A549 (cell line): ENCODE measurements around the gene KIF9. TPM values are rescaled to one million over a fixed set of nuclear protein-coding genes. Genes with fewer than 3 reads are reported as not detected.

Source experiments
- ATAC-seq, 2 experiments: fragments of 200-7000 bp in 1 of 2; fragments of >200 bp in 1 of 2; cut with Nextera tagmentation in 1 of 2; cut with Tn5 transposase in 1 of 2; 3 replicates each; pipeline versions ENCODE4 v1.8.0 to v1.9.1; 2018 to 2020; ENCODE audit warnings: mild to moderate bottlenecking in 1 of 2, moderate library complexity in 1 of 2
- CTCF ChIA-PET: fragments of 300-600 bp; sonication (Branson Sonifier 250); formaldehyde crosslinking; extraction: SDS; loops from one replicate; lab custom pipeline; 2021; ENCODE audit warnings: antibody characterized with exemption, inconsistent platforms; lab: Yijun Ruan, JAX
- POLR2A ChIA-PET: fragments of 350-600 bp; formaldehyde crosslinking; extraction: SDS; loops from one replicate; lab custom pipeline; 2021; ENCODE audit warnings: antibody characterized with exemption, inconsistent platforms; lab: Yijun Ruan, JAX
- DNase-seq, 2 experiments: peaks; one replicate each; pipeline versions ENCODE4 v3.0.0 to v3.0.0-alpha.2; 2011 to 2016; ENCODE audit warnings: low read depth in 1 of 2, low spot score in 1 of 2
- FAIRE-seq: peaks from 2 replicates; lab custom pipeline; 2011; peaks lifted over from hg19 to GRCh38; lab: Jason Lieb, UNC
- H3K27ac ChIP-seq, 2 experiments: fragments of >200 bp; sonication (Bioruptor Twin); formaldehyde crosslinking; 3 replicates each; pipeline ENCODE4 v1.5.1; 2016 to 2017
- H3K4me1 ChIP-seq: fragments of >200 bp; sonication (Bioruptor Twin); formaldehyde crosslinking; 3 replicates; pipeline ENCODE4 v1.6.1; 2016
- H3K4me2 ChIP-seq: fragments of >200 bp; sonication (Bioruptor Twin); formaldehyde crosslinking; 3 replicates; pipeline ENCODE4 v1.6.1; 2016
- H3K4me3 ChIP-seq: fragments of >200 bp; sonication (Bioruptor Twin); formaldehyde crosslinking; 3 replicates; pipeline ENCODE4 v1.5.1; 2016
- H3K9me3 ChIP-seq: fragments of >200 bp; sonication (Bioruptor Twin); formaldehyde crosslinking; 3 replicates; pipeline ENCODE4 v1.6.1; 2016
- BHLHE40 ChIP-seq: IDR thresholded peaks from 2 replicates; pipeline ENCODE4 v1.6.1; 2012; ENCODE audit warnings: low read depth, low read length, inconsistent platforms
- CBX2 ChIP-seq: fragments of 200-600 bp; sonication (generic); IDR thresholded peaks from 2 replicates; pipeline ENCODE4 v1.6.1; 2016; ENCODE audit warnings: low read depth, mild to moderate bottlenecking, borderline replicate concordance
- CTCF ChIP-seq: fragments of >200 bp; sonication (Bioruptor Twin); formaldehyde crosslinking; IDR thresholded peaks from 3 replicates; pipeline ENCODE4 v1.5.1; 2016
- EHF ChIP-seq: fragments of 250-450 bp; sonication (Bioruptor Pico); IDR thresholded peaks from 2 replicates; pipeline ENCODE4 v1.5.0; 2020; ENCODE audit warnings: mild to moderate bottlenecking
- EP300 ChIP-seq, 2 experiments: fragments of >200 bp; sonication (Bioruptor Twin); formaldehyde crosslinking; IDR thresholded peaks; 2 replicates in 1 of 2; 3 replicates in 1 of 2; pipeline ENCODE4 v1.6.1; 2016 to 2017
- FOSB ChIP-seq: fragments of 250-450 bp; sonication (Bioruptor Pico); IDR thresholded peaks from 2 replicates; pipeline ENCODE4 v1.5.0; 2020; ENCODE audit warnings: mild to moderate bottlenecking, moderate library complexity
- FOXS1 ChIP-seq: fragments of 250-450 bp; sonication (Bioruptor Pico); IDR thresholded peaks from 2 replicates; pipeline ENCODE4 v1.5.0; 2020; ENCODE audit warnings: mild to moderate bottlenecking, moderate library complexity
- HDAC2 ChIP-seq: fragments of 200-600 bp; sonication (generic); IDR thresholded peaks from 2 replicates; pipeline ENCODE4 v1.6.1; 2016
- HES2 ChIP-seq: fragments of >200 bp; sonication (Bioruptor Twin); formaldehyde crosslinking; IDR thresholded peaks from 2 replicates; pipeline ENCODE4 v1.6.1; 2016
- HOXB13 ChIP-seq: fragments of 250-450 bp; sonication (Bioruptor Pico); IDR thresholded peaks from 2 replicates; pipeline ENCODE4 v1.5.0; 2020; ENCODE audit warnings: low read depth, mild to moderate bottlenecking, moderate library complexity
- NFE2L2 ChIP-seq: fragments of 150-350 bp; conservative IDR thresholded peaks from 2 replicates; pipeline ENCODE4 v1.6.1; 2014; ENCODE audit warnings: low read length
- NPAS2 ChIP-seq: fragments of 250-450 bp; sonication (Bioruptor Pico); IDR thresholded peaks from 2 replicates; pipeline ENCODE4 v1.8.0; 2022; ENCODE audit warnings: mild to moderate bottlenecking, moderate library complexity, borderline replicate concordance
- PBX3 ChIP-seq: IDR thresholded peaks from 2 replicates; pipeline ENCODE4 v1.6.1; 2012
- POLR2A ChIP-seq: IDR thresholded peaks from 2 replicates; pipeline ENCODE4 v1.6.1; 2012; ENCODE audit warnings: mild to moderate bottlenecking, low read length
- POLR2AphosphoS2 ChIP-seq: conservative IDR thresholded peaks from 2 replicates; pipeline ENCODE4 v1.6.1; 2012; ENCODE audit warnings: low read length, improper control_type of control experiment, inconsistent platforms
- RAD21 ChIP-seq, 2 experiments: fragments of >200 bp in 1 of 2; sonication (Bioruptor Twin) in 1 of 2; formaldehyde crosslinking in 1 of 2; IDR thresholded peaks in 1 of 2; conservative IDR thresholded peaks in 1 of 2; 2 replicates in 1 of 2; 3 replicates in 1 of 2; pipeline ENCODE4 v1.6.1; 2012 to 2018; ENCODE audit warnings: inconsistent platforms in 1 of 2
- RCOR1 ChIP-seq: fragments of 150-350 bp; IDR thresholded peaks from 2 replicates; pipeline ENCODE4 v1.6.1; 2014; ENCODE audit warnings: antibody characterized with exemption, low read length, low read depth
- RFX5 ChIP-seq: fragments of 450-650 bp; IDR thresholded peaks from 2 replicates; pipeline ENCODE4 v1.7.1; 2014; ENCODE audit warnings: antibody characterized with exemption, mild to moderate bottlenecking, moderate library complexity
- RNF2 ChIP-seq: fragments of 200-600 bp; sonication (generic); IDR thresholded peaks from 2 replicates; pipeline ENCODE4 v1.6.1; 2016; ENCODE audit warnings: low read depth, mild to moderate bottlenecking, antibody characterized with exemption, moderate library complexity, borderline replicate concordance
- ZC3H11A ChIP-seq: fragments of 450-650 bp; IDR thresholded peaks from 2 replicates; pipeline ENCODE4 v1.6.1; 2014; ENCODE audit warnings: antibody characterized with exemption, mild to moderate bottlenecking
- ZNF302 ChIP-seq: fragments of 250-450 bp; sonication (Bioruptor Pico); IDR thresholded peaks from 2 replicates; pipeline ENCODE4 v1.9.0; 2021; ENCODE audit warnings: inconsistent platforms, mild to moderate bottlenecking, moderate library complexity
- WGBS: methylation state at CpG from one replicate; pipeline ENCODE4 v1.1.6; 2017; ENCODE audit errors: missing lambda C conversion rate; 5-methylcytosine and 5-hydroxymethylcytosine counted together
- polyA plus RNA-seq, 4 experiments: library from polyadenylated mRNA; depleted of rRNA in 3 of 4; stranded (reverse); fragments of >200 nt; fragmentation: RNase III in 1 of 4; extraction: RNeasy Plus Mini Kit Qiagen cat#74134 plus additional on column Dnase treatment in 1 of 4; gene quantifications; 2 replicates in 3 of 4; 3 replicates in 1 of 4; pipeline ENCODE4 v1.2.3, GENCODE V29; 2011 to 2017

The KIF9 gene
- polyA plus RNA-seq, 2 of the 4 experiments (the other 2 are of a cell fraction), result 12.6 to 15.5 TPM

GRCh38 chr3:47323431-47324277, 41.1 kb upstream of the KIF9 start:
- FAIRE-seq, result no peak
- H3K4me1 ChIP-seq, result peaks cover 5% of the 10 kb centered on the region; the same call in 1 of the 3 replicates
- H3K4me2 ChIP-seq, result no peak overlapping the region
- no peak overlapping the region for H3K4me3 ChIP-seq
- no peak overlapping the region for H3K27ac ChIP-seq
- TF ChIP-seq RAD21 (conservative IDR thresholded peaks at IDR 0.05 in 1 of 2, IDR thresholded peaks at IDR 0.05 in 1 of 2) (no peak), HES2 (no peak), CBX2 (no peak), FOSB (CRISPR knock-in tag) (no peak), EHF (CRISPR knock-in tag) (no peak), NPAS2 (CRISPR knock-in tag) (no peak), BHLHE40 (no peak), POLR2A (no peak), HOXB13 (CRISPR knock-in tag) (no peak), POLR2AphosphoS2 (no peak), HDAC2 (no peak), NFE2L2 (no peak), RNF2 (no peak), EP300 (IDR thresholded peaks at IDR 0.05) (no peak), PBX3 (no peak), RCOR1 (no peak)
- ChIA-PET CTCF (interaction anchor here (0.7 to 3.5 kb wide), 19 partner anchors 10 to 621 kb away, joined by 3 to 38 read pairs (median 4); partner anchors contain the start of gene SETD2), POLR2A (interaction anchor here (0.6 kb wide), 1 partner anchor 304 kb away, joined by 3 read pairs; no protein-coding TSS in a partner anchor)
- no peak for DNase-seq
- no peaks in the 10 kb centered on the region for H3K9me3 ChIP-seq
- peak in 1 of 2 experiments; percentile 43; a peak in 3 of 6 replicates for ATAC-seq
- 77% methylated on average over 8 of the region's 8 CpGs for WGBS

GRCh38 chr3:47319956-47320355, 37.4 kb upstream of the KIF9 start:
- Histone ChIP-seq H3K4me1 (peaks cover 5% of the 10 kb centered on the region; the same call in 1 of the 3 replicates), H3K27ac (no peak overlapping the region), H3K4me2 (no peak overlapping the region), H3K4me3 (no peak overlapping the region), H3K9me3 (no peaks in the 10 kb centered on the region)
- no peak for FAIRE-seq
- 43% methylated on average over 2 of the region's 2 CpGs for WGBS
- no peak for ATAC-seq
- ChIA-PET POLR2A (no interaction called here), CTCF (interaction anchor here (1.0 kb wide), 1 partner anchor 70 kb away, joined by 3 read pairs; no protein-coding TSS in a partner anchor)
- DNase-seq, result no peak
- no peak for TF ChIP-seq RFX5
- no peak for TF ChIP-seq EP300 (IDR thresholded peaks at IDR 0.05)
- TF ChIP-seq HOXB13 (CRISPR knock-in tag), result no peak
- TF ChIP-seq ZNF302 (CRISPR knock-in tag), result no peak
- TF ChIP-seq FOXS1 (CRISPR knock-in tag), result no peak
- TF ChIP-seq CTCF, result no peak
- TF ChIP-seq ZC3H11A, result no peak
